ENCODE measurements around the gene BID. TPM values are rescaled to one million over a fixed set of nuclear protein-coding genes. Genes with fewer than 3 reads are reported as not detected.

The BID gene
- total RNA-seq, 1 experiment from 2014 or later, result 44.4 TPM

GRCh38 chr22:17710023-17710422, 64.2 kb downstream of the BID start:
- Histone ChIP-seq H3K4me3 (no peak overlapping the region), H3K9me3 (ENCODE audit: insufficient read depth, low read depth) (no peaks in the 10 kb centered on the region), H4K20me1 (ENCODE audit: insufficient read depth) (no peaks in the 10 kb centered on the region), H3K36me3 (ENCODE audit: low read depth) (no peaks in the 10 kb centered on the region; the same call in 1 of the 2 replicates), H3K79me2 (ENCODE audit: low read depth) (0 out of 2 replicates have a peak, but pooled peaks cover 5% of the 10 kb centered on the region), H3F3A (ENCODE audit: insufficient read depth, low read depth) (peaks cover 14% of the 10 kb centered on the region; the same call in 1 of the 2 replicates), H3K4me2 (no peak overlapping the region), H3K27me3 (ENCODE audit: insufficient read depth, low read depth) (no peaks in the 10 kb centered on the region), H3K9me2 (ENCODE audit: insufficient read depth) (no peaks in the 10 kb centered on the region), H3K27ac (no peak overlapping the region), H2AFZ (no peak overlapping the region), H3K4me1 (replicated peaks; ENCODE audit: insufficient read depth) (peaks cover 21% of the 10 kb centered on the region)
- ChIA-PET CTCF (no interaction called here), POLR2A (ENCODE audit: unreplicated experiment) (no interaction called here)
- no TSS peak for BruUV-seq (replicated peaks)
- intact Hi-C loops (cut with micrococcal nuclease; ENCODE audit: unreplicated experiment), result no loop called here
- no peak for DNase-seq
- TF ChIP-seq CTCF (conservative IDR thresholded peaks at IDR 0.05), result no peak
- no peak for TF ChIP-seq EZH2 (IDR thresholded peaks at IDR 0.05; ENCODE audit: low read depth)

- H3K9me2 ChIP-seq (ENCODE audit: insufficient read depth), result no peaks in the 10 kb centered on the region
Observed at GRCh38 chr22:17707526-17707925, 66.7 kb downstream of the BID start.

GRCh38 chr22:17706947-17707346, 67.3 kb downstream of the BID start:
- no peak for DNase-seq
- Histone ChIP-seq H3K9me2 (ENCODE audit: insufficient read depth) (no peaks in the 10 kb centered on the region), H3K27me3 (ENCODE audit: insufficient read depth, low read depth) (no peaks in the 10 kb centered on the region), H3K4me1 (replicated peaks; ENCODE audit: insufficient read depth) (peaks cover 21% of the 10 kb centered on the region), H3K79me2 (ENCODE audit: low read depth) (0 out of 2 replicates have a peak, but pooled peaks cover 5% of the 10 kb centered on the region), H3K27ac (peak overlapping the region; percentile 95), H3F3A (ENCODE audit: insufficient read depth, low read depth) (peaks cover 14% of the 10 kb centered on the region; the same call in 1 of the 2 replicates), H2AFZ (no peak overlapping the region), H3K4me2 (peak overlapping the region; percentile 84), H4K20me1 (ENCODE audit: insufficient read depth) (no peaks in the 10 kb centered on the region), H3K36me3 (ENCODE audit: low read depth) (no peaks in the 10 kb centered on the region; the same call in 1 of the 2 replicates), H3K4me3 (peak overlapping the region; percentile 40; the same call in 1 of the 2 replicates), H3K9me3 (ENCODE audit: insufficient read depth, low read depth) (no peaks in the 10 kb centered on the region)
- TF ChIP-seq EZH2 (IDR thresholded peaks at IDR 0.05; ENCODE audit: low read depth), result no peak
- no peak for TF ChIP-seq CTCF (conservative IDR thresholded peaks at IDR 0.05)
- BruUV-seq (replicated peaks), result TSS peak; percentile 53
- ChIA-PET POLR2A (ENCODE audit: unreplicated experiment) (no interaction called here), CTCF (no interaction called here)
- intact Hi-C loops (cut with micrococcal nuclease; ENCODE audit: unreplicated experiment), result loop anchor here (2.0 kb wide), 1 partner anchor 78 kb away; the partner anchor contains the start of gene ATP6V1E1

More at GRCh38 chr22:17707526-17707925, 66.7 kb downstream of the BID start:
- Histone ChIP-seq H3K4me2 (peak overlapping the region; percentile 84), H3F3A (ENCODE audit: insufficient read depth, low read depth) (peaks cover 14% of the 10 kb centered on the region; the same call in 1 of the 2 replicates), H2AFZ (no peak overlapping the region), H3K79me2 (ENCODE audit: low read depth) (0 out of 2 replicates have a peak, but pooled peaks cover 5% of the 10 kb centered on the region), H3K4me3 (no peak overlapping the region), H3K27ac (peak overlapping the region; percentile 95; the same call in 1 of the 2 replicates), H3K36me3 (ENCODE audit: low read depth) (no peaks in the 10 kb centered on the region; the same call in 1 of the 2 replicates), H4K20me1 (ENCODE audit: insufficient read depth) (no peaks in the 10 kb centered on the region), H3K27me3 (ENCODE audit: insufficient read depth, low read depth) (no peaks in the 10 kb centered on the region), H3K4me1 (replicated peaks; ENCODE audit: insufficient read depth) (peaks cover 21% of the 10 kb centered on the region), H3K9me3 (ENCODE audit: insufficient read depth, low read depth) (no peaks in the 10 kb centered on the region)
- intact Hi-C loops (cut with micrococcal nuclease; ENCODE audit: unreplicated experiment), result loop anchor here (2.0 kb wide), 1 partner anchor 79 kb away; the partner anchor contains the start of gene ATP6V1E1
- DNase-seq, result no peak
- BruUV-seq (replicated peaks), result no TSS peak
- ChIA-PET POLR2A (ENCODE audit: unreplicated experiment) (interaction anchor here (0.7 kb wide), 1 partner anchor 87 kb away, joined by 4 read pairs; no protein-coding TSS in a partner anchor), CTCF (no interaction called here)
- no peak for TF ChIP-seq CTCF (conservative IDR thresholded peaks at IDR 0.05)
- no peak for TF ChIP-seq EZH2 (IDR thresholded peaks at IDR 0.05; ENCODE audit: low read depth)

Data from PC-9 (cell line).